Esophagus muscularis mucosa (tissue), 4 donors: Measurements from ENCODE around the gene DMKN. TPM values are rescaled to one million over a fixed set of nuclear protein-coding genes. Genes with fewer than 3 reads are reported as not detected.

Experiments used
- DNase-seq: peaks from one replicate; pipeline ENCODE4 v3.0.0-alpha.2; 2017; ENCODE audit errors: extremely low spot score
- H3K27ac ChIP-seq, 4 donors: fragments of 200-600 bp; sonication (generic); replicated peaks in 1 of 4; 1 replicate in 3 of 4; 2 replicates in 1 of 4; pipeline ENCODE4 v1.5.1; 2016 to 2019; ENCODE audit warnings: mild to moderate bottlenecking in 1 of 4
- H3K27me3 ChIP-seq, 4 donors: fragments of 200-600 bp; sonication (generic); one replicate each; pipeline versions ENCODE4 v1.5.1 to v1.6.0; 2016 to 2019
- H3K36me3 ChIP-seq, 4 donors: fragments of 200-600 bp; sonication (generic); one replicate each; pipeline ENCODE4 v1.5.1; 2016 to 2019
- H3K4me1 ChIP-seq, 4 donors: fragments of 200-600 bp; sonication (generic); one replicate each; pipeline ENCODE4 v1.5.1; 2016 to 2019
- H3K4me3 ChIP-seq, 4 donors: fragments of 200-600 bp; sonication (generic); 1 replicate in 2 of 4; 2 replicates in 2 of 4; pipeline ENCODE4 v1.5.1; 2016 to 2019; ENCODE audit warnings: mild to moderate bottlenecking in 4 of 4, moderate library complexity in 1 of 4
- H3K9me3 ChIP-seq, 4 donors: fragments of 200-600 bp; sonication (generic); 1 replicate in 3 of 4; 2 replicates in 1 of 4; pipeline ENCODE4 v1.5.1; 2016 to 2019
- CTCF ChIP-seq, 3 experiments: fragments of 200-600 bp in 2 of 3; fragments of 450-650 bp in 1 of 3; sonication (generic) in 2 of 3; IDR thresholded peaks; one replicate each; pipeline ENCODE4 v1.5.1; 2017 to 2019; ENCODE audit warnings: antibody characterized with exemption in 3 of 3, mild to moderate bottlenecking in 2 of 3, moderate library complexity in 1 of 3
- EP300 ChIP-seq: sonication (generic); formaldehyde crosslinking; IDR thresholded peaks from one replicate; pipeline ENCODE4 v1.6.1; 2017; ENCODE audit warnings: antibody characterized with exemption
- POLR2A ChIP-seq: fragments of 450-650 bp; IDR thresholded peaks from one replicate; pipeline ENCODE4 v1.6.1; 2017; ENCODE audit warnings: antibody characterized with exemption, moderate library complexity, mild to moderate bottlenecking, low read depth
- POLR2AphosphoS5 ChIP-seq, 2 donors: sonication (generic); formaldehyde crosslinking; IDR thresholded peaks; one replicate each; pipeline ENCODE4 v1.6.1; 2017; ENCODE audit warnings: antibody characterized with exemption in 2 of 2
- WGBS: methylation state at CpG from one replicate; pipeline ENCODE4 v1.1.5; 2018; 5-methylcytosine and 5-hydroxymethylcytosine counted together
- intact Hi-C: fragments of 100-400 bp; cut with DNase I; formaldehyde crosslinking; loops from one replicate; pipeline ENCODE4 v1.15.1; 2023
- total RNA-seq, 4 donors: library from RNA; depleted of rRNA; stranded (reverse); fragments of >200 nt; gene quantifications; one replicate each; pipeline versions ENCODE4 v1.1.0 to v1.2.1, GENCODE V29; 2016

DMKN gene
- total RNA-seq, 4 donors from 2014 or later: 1.7 to 5.5 (median 3.8) TPM

- no peak for TF ChIP-seq EP300
- TF ChIP-seq CTCF (IDR thresholded peaks at IDR 0.05): no peak
- no peak for TF ChIP-seq POLR2A
- no peak for TF ChIP-seq POLR2AphosphoS5 (IDR thresholded peaks at IDR 0.05)
- no peaks in the 10 kb centered on the region for H3K36me3 ChIP-seq
- no peaks in the 10 kb centered on the region for H3K9me3 ChIP-seq
- intact Hi-C loops: no loop called here
- H3K4me1 ChIP-seq: peaks cover 0 to 18% (median 14%) of the 10 kb centered on the region in 4 donors
- H3K27ac ChIP-seq: no peak overlapping the region
- WGBS: 73% methylated on average over 7 of the region's 7 CpGs
- no peak overlapping the region for H3K4me3 ChIP-seq
- peaks cover 0 to 74% (median 9%) of the 10 kb centered on the region in 4 donors for H3K27me3 ChIP-seq
- DNase-seq: no peak
Observed at GRCh38 chr19:35506011-35506410, 7.4 kb downstream of the DMKN start.

- Histone ChIP-seq H3K27ac (no peak overlapping the region), H3K36me3 (no peaks in the 10 kb centered on the region), H3K4me3 (no peak overlapping the region), H3K27me3 (peaks cover 0 to 53% (median 0%) of the 10 kb centered on the region in 4 donors), H3K4me1 (no peaks in the 10 kb centered on the region), H3K9me3 (no peaks in the 10 kb centered on the region)
- DNase-seq: no peak
- 70% methylated on average over 4 of the region's 4 CpGs for WGBS
- no peak for TF ChIP-seq POLR2A
- no peak for TF ChIP-seq POLR2AphosphoS5 (IDR thresholded peaks at IDR 0.05)
- TF ChIP-seq EP300: no peak
- TF ChIP-seq CTCF (IDR thresholded peaks at IDR 0.05): no peak
- intact Hi-C loops: no loop called here
Observed at GRCh38 chr19:35502751-35503150, 10.7 kb downstream of the DMKN start.

GRCh38 chr19:35501684-35502083, 11.8 kb downstream of the DMKN start:
- TF ChIP-seq CTCF (IDR thresholded peaks at IDR 0.05) (no peak), POLR2A (no peak), POLR2AphosphoS5 (IDR thresholded peaks at IDR 0.05) (no peak), EP300 (no peak)
- H3K36me3 ChIP-seq: no peaks in the 10 kb centered on the region
- H3K27me3 ChIP-seq: peaks cover 0 to 45% (median 0%) of the 10 kb centered on the region in 4 donors
- no peaks in the 10 kb centered on the region for H3K9me3 ChIP-seq
- DNase-seq: no peak
- H3K4me1 ChIP-seq: no peaks in the 10 kb centered on the region
- intact Hi-C loops: no loop called here
- no peak overlapping the region for H3K27ac ChIP-seq
- no peak overlapping the region for H3K4me3 ChIP-seq
- 79% methylated on average over 15 of the region's 15 CpGs for WGBS

GRCh38 chr19:35500611-35501010, 12.8 kb downstream of the DMKN start:
- Histone ChIP-seq H3K36me3 (no peaks in the 10 kb centered on the region), H3K4me3 (no peak overlapping the region), H3K9me3 (no peaks in the 10 kb centered on the region), H3K4me1 (peaks cover 0 to 2% (median under 1%) of the 10 kb centered on the region in 4 donors), H3K27me3 (peaks cover 0 to 38% (median 0%) of the 10 kb centered on the region in 4 donors), H3K27ac (no peak overlapping the region)
- no peak for DNase-seq
- TF ChIP-seq EP300 (no peak), POLR2A (no peak), POLR2AphosphoS5 (IDR thresholded peaks at IDR 0.05) (no peak), CTCF (IDR thresholded peaks at IDR 0.05) (no peak)
- 87% methylated on average over 8 of the region's 10 CpGs for WGBS
- intact Hi-C loops: no loop called here

- 69% methylated on average over 6 of the region's 9 CpGs for WGBS
- TF ChIP-seq EP300: no peak
- TF ChIP-seq POLR2A: no peak
- TF ChIP-seq CTCF (IDR thresholded peaks at IDR 0.05): no peak
- no peak for TF ChIP-seq POLR2AphosphoS5 (IDR thresholded peaks at IDR 0.05)
- H3K4me1 ChIP-seq: peaks cover 6 to 9% (median 7%) of the 10 kb centered on the region in 4 donors
- no peak overlapping the region for H3K27ac ChIP-seq
- DNase-seq: no peak
- H3K9me3 ChIP-seq: no peaks in the 10 kb centered on the region
- intact Hi-C loops: loop anchor here (5.0 kb wide), 1 partner anchor 227 kb away; no protein-coding TSS in a partner anchor
- peaks cover 0 to 41% (median 0%) of the 10 kb centered on the region in 4 donors for H3K27me3 ChIP-seq
- no peak overlapping the region for H3K4me3 ChIP-seq
- no peaks in the 10 kb centered on the region for H3K36me3 ChIP-seq
Observed at GRCh38 chr19:35498984-35499527, 14.4 kb downstream of the DMKN start.
